Memory B cell (primary cell): ENCODE data around the gene CYB5R2.

Experiments
- ATAC-seq: fragments of 150-1000 bp; cut with Tn5 transposase; 2 replicates; pipeline ENCODE4 v1.10.0; 2021; ENCODE audit warnings: low read depth, mild to moderate bottlenecking, moderate library complexity
- DNase-seq, 2 donors: peaks; one replicate each; pipeline ENCODE4 v3.0.0; 2022; ENCODE audit warnings: low spot score in 2 of 2
- H3K27ac Mint-ChIP-seq: one replicate; pipeline ENCODE4 v1.8.0; 2022; ENCODE audit warnings: mild to moderate bottlenecking, moderate library complexity, mixed read lengths
- H3K27me3 Mint-ChIP-seq: one replicate; pipeline ENCODE4 v1.8.0; 2022; ENCODE audit warnings: mixed read lengths
- H3K36me3 Mint-ChIP-seq: one replicate; pipeline ENCODE4 v1.8.0; 2022; ENCODE audit warnings: mild to moderate bottlenecking, mixed read lengths
- H3K4me1 Mint-ChIP-seq: one replicate; pipeline ENCODE4 v1.8.0; 2022; ENCODE audit warnings: mixed read lengths
- H3K4me3 Mint-ChIP-seq: one replicate; pipeline ENCODE4 v1.8.0; 2022; ENCODE audit warnings: mild to moderate bottlenecking, moderate library complexity, mixed read lengths
- H3K9me3 Mint-ChIP-seq: one replicate; pipeline ENCODE4 v1.8.0; 2022; ENCODE audit warnings: mixed read lengths

Gene CYB5R2

DNA sequence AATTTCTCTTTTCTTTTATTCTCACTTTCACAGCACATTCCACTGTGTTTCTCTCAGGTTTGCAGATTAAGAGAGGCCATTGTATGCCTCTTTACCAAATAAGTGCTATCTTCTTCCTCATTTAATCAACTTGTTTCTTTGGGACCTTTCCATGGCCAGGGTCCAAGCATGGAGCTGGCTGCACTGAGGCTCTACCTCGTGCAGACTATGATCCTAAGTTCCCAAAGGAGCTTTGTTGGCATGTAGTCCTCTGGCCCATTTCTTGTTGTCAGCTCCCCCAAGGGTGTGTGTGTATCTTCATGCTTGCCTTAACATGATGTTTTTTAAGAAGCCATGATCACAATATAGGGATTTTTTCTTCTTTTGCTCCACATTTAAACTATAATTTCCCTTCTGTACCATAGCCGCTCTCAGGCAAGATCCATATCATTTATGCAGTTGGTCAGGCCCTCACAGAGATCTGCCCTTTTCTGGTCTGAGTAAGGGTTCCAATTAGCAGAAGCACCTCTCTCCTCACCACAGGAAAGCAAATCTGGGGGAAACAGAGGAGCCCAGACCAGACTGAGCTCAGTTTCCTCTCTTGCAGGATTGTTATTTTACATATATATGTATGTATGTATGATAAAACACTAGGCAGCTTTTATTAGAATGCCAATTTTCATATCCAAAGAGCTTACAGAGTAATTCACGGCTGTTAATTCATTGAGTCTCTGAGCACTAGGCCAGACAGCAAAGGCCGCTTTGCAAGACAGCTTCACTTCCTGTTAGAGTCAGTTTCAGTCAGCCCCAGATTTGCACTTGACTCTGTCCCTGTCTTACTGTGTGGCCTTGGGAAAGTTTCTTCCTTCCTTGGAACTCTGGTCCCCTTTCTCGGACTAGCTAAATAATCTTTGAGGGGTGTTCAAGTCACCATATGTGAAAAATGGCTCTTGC lies 34.3 kb downstream of the CYB5R2 start:
- Mint-ChIP-seq H3K27ac (peak overlapping the region; percentile 31), H3K4me1 (peaks cover 9% of the 10 kb centered on the region), H3K27me3 (no peaks in the 10 kb centered on the region), H3K9me3 (no peaks in the 10 kb centered on the region), H3K4me3 (no peak overlapping the region), H3K36me3 (peaks cover 48% of the 10 kb centered on the region)
- ATAC-seq, result no peak
- DNase-seq, result no peak

DNA sequence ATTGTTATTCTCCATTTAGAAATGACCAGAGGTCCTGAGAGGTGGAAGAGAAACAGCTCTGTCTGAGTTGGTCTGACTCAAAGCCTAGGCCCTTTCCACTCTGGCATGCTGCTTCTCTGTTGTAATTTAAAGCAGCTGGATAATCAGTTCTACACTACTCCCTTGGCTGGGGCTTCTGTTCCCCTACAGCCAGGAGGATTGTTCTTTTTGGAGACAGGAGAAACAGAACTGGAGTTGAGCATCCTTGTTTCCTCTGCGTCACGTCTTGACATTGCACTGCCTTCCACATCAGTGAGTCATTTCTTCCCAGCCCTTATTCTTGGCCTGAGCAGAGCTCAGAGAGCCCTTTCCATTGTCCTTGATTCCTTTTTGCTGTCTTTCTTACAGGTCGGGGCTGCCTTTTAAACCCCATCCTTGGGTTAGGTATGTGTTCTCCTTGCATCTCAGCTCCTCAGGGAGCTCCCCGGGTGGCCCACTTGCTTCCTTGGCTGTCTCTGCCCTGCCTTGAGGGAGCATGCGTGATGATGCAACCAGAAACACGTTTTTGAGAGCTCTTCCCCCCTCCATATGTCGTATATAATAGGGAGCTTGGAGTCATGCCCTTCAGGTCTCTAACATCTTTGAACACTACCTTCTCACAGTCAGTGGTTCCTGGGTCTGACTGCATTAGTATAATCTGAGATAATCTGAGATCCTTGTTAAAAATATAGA lies 35.7 kb downstream of the CYB5R2 start:
- DNase-seq, result no peak
- H3K4me1 Mint-ChIP-seq, result peaks cover 9% of the 10 kb centered on the region
- H3K4me3 Mint-ChIP-seq, result no peak overlapping the region
- no peak for ATAC-seq
- no peaks in the 10 kb centered on the region for H3K9me3 Mint-ChIP-seq
- peak overlapping the region; percentile 56 for H3K27ac Mint-ChIP-seq
- H3K27me3 Mint-ChIP-seq, result no peaks in the 10 kb centered on the region
- peaks cover 45% of the 10 kb centered on the region for H3K36me3 Mint-ChIP-seq

- Mint-ChIP-seq H3K4me1 (peaks cover 9% of the 10 kb centered on the region), H3K36me3 (peaks cover 49% of the 10 kb centered on the region), H3K27ac (peak overlapping the region; percentile 16), H3K27me3 (no peaks in the 10 kb centered on the region), H3K9me3 (no peaks in the 10 kb centered on the region), H3K4me3 (no peak overlapping the region)
- DNase-seq (no peak), ATAC-seq (no peak)
Measured at GRCh38 chr11:7636350-7636749, 37.0 kb downstream of the CYB5R2 start.

DNA sequence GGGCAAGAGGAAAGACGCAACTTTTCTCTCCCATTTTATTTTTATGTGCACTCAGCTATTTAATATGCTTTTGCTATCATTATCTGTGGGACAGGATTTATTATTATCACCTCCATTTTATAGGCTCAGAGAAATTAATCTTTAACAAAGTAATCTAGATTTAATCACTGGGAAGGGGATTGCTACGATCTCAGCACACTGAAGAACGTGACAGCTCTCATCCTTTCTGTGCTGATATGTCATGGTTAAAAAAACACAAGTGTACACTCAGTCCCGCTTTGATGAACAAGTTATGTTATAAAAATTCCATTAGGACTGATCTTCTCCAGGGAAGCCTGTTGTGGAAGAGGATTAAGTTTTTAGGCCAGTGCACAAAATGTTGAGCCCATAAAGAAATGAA lies 37.6 kb downstream of the CYB5R2 start:
- Mint-ChIP-seq H3K36me3 (peaks cover 48% of the 10 kb centered on the region), H3K9me3 (no peaks in the 10 kb centered on the region)
- no peak for ATAC-seq

DNA sequence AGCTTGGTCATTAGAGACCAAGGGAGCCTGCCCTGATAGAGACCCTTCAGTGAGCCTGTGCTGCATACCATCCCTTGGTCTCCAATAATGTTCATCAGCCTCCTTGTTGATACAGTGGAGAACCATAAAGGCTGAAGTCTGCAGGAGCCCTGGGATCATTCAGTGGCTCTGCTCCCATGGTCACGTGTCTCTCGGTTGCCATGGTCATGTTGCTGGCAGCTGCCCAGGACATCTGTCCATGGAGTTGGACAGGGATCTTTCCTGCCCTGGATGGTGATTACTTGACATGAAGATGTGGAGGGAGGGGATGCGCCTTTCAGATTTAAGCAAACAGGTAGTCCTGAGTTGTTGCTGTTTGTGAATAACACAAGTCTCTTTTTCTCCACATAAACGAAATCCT lies 38.2 kb downstream of the CYB5R2 start:
- no peak for ATAC-seq
- Mint-ChIP-seq H3K36me3 (peaks cover 46% of the 10 kb centered on the region), H3K27ac (no peak overlapping the region), H3K9me3 (no peaks in the 10 kb centered on the region), H3K27me3 (no peaks in the 10 kb centered on the region), H3K4me1 (peaks cover 9% of the 10 kb centered on the region), H3K4me3 (no peak overlapping the region)
- no peak for DNase-seq

More for the DNA sequence above, 37.6 kb downstream of the CYB5R2 start:
- no peak for DNase-seq
- Mint-ChIP-seq H3K27me3 (no peaks in the 10 kb centered on the region), H3K27ac (no peak overlapping the region), H3K4me1 (peaks cover 9% of the 10 kb centered on the region), H3K4me3 (no peak overlapping the region)

DNA sequence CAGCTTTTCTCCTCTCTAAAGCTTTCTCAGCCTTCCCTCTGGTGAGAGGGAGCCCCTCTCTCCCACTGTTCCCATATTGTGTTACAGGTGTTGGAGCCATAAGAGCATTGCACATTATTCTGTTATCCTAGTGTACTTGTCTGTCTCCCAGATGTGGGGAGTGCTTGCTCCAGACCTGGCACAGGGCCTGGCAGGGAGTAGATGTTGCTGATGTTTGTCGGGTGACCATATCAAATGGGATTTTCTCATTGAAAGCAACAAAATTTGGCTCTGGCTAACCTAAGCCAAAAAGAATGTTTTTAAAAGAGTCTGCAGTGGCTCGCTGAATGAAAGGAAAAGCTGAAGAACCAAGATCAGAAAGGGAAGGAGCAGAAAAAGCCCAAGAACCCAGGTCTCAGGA lies 41.1 kb downstream of the CYB5R2 start:
- no peaks in the 10 kb centered on the region for H3K9me3 Mint-ChIP-seq
- DNase-seq (no peak), ATAC-seq (no peak)
- no peak overlapping the region for H3K4me3 Mint-ChIP-seq
- H3K36me3 Mint-ChIP-seq, result peaks cover 45% of the 10 kb centered on the region
- no peaks in the 10 kb centered on the region for H3K4me1 Mint-ChIP-seq
- H3K27ac Mint-ChIP-seq, result peak overlapping the region; percentile 49
- H3K27me3 Mint-ChIP-seq, result no peaks in the 10 kb centered on the region

DNA sequence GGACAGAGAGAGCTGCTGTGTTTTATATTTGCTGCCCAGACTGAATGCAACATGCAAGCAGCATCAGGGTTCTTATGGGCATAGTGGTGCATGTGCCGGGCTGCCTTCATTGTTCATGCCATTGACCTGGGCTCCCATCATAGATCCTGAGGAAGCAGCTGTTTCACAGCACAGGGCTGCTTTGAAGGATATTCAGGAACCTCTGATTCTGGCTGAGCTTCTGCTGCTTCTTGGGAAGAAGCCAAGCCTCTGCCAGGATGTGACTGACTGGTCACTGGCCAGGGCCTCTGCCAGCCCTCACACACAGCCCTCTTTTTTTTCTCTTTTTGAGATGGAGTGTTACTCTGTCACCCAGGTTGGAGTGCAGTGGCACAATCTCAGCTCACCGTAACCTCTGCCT lies 43.3 kb downstream of the CYB5R2 start:
- DNase-seq (no peak), ATAC-seq (no peak)
- no peaks in the 10 kb centered on the region for H3K27me3 Mint-ChIP-seq
- H3K36me3 Mint-ChIP-seq, result peaks cover 53% of the 10 kb centered on the region
- no peaks in the 10 kb centered on the region for H3K9me3 Mint-ChIP-seq
- H3K4me3 Mint-ChIP-seq, result no peak overlapping the region
- H3K27ac Mint-ChIP-seq, result no peak overlapping the region
- no peaks in the 10 kb centered on the region for H3K4me1 Mint-ChIP-seq

- H3K27me3 Mint-ChIP-seq, result no peaks in the 10 kb centered on the region
- peaks cover 45% of the 10 kb centered on the region for H3K36me3 Mint-ChIP-seq
- DNase-seq (no peak), ATAC-seq (no peak)
- H3K4me3 Mint-ChIP-seq, result no peak overlapping the region
- no peaks in the 10 kb centered on the region for H3K4me1 Mint-ChIP-seq
- no peaks in the 10 kb centered on the region for H3K9me3 Mint-ChIP-seq
- no peak overlapping the region for H3K27ac Mint-ChIP-seq
Measured at GRCh38 chr11:7628660-7629059, 44.6 kb downstream of the CYB5R2 start.

DNA sequence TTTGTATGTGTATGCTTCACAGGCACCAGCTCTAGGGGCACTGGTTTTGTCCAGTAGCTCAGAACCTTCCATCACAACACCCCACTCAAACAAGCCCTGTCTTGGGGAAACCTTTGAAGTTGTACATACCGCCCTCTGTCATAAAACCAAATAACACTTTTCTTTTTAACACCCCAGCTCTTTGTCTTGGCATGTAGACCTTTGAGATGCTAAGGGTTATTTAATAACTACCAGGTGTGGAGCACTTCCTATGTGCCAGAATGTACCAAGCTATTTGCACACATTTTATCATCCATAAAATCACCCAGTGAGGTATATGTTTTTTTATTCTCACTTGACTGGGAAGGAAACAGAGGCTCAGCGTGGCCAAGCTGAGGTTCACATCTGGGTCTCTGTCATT lies 50.6 kb downstream of the CYB5R2 start:
- Mint-ChIP-seq H3K36me3 (peaks cover 37% of the 10 kb centered on the region), H3K4me1 (no peaks in the 10 kb centered on the region), H3K9me3 (no peaks in the 10 kb centered on the region), H3K27me3 (no peaks in the 10 kb centered on the region), H3K4me3 (no peak overlapping the region), H3K27ac (no peak overlapping the region)
- DNase-seq (no peak), ATAC-seq (no peak)

DNA sequence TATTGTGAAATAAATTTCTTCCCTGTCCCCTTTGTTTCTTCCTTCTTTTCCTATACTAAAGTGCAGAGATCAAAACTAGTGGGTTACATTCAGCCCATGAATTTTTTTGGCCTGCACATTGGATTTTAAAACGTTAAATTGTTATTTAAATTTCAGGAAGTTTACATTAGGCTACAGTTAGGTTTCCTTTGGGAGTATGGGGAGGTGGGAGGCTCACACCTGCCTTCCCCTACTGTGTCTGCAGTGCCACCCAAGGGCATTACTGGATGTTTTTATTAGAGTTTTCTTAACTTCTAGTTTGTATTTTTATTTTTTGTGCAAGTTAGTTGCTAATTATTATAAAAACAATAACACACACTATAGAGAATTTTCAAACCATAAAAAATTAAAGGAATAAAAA lies 51.7 kb downstream of the CYB5R2 start:
- ATAC-seq, result no peak
- Mint-ChIP-seq H3K27me3 (no peaks in the 10 kb centered on the region), H3K9me3 (no peaks in the 10 kb centered on the region)

GRCh38 chr11:7621090-7621489 lies 52.2 kb downstream of the CYB5R2 start:
- no peak for ATAC-seq
- no peaks in the 10 kb centered on the region for H3K9me3 Mint-ChIP-seq
- no peak for DNase-seq
- H3K27ac Mint-ChIP-seq, result no peak overlapping the region
- no peaks in the 10 kb centered on the region for H3K27me3 Mint-ChIP-seq
- H3K36me3 Mint-ChIP-seq, result peaks cover 40% of the 10 kb centered on the region
- H3K4me1 Mint-ChIP-seq, result no peaks in the 10 kb centered on the region
- H3K4me3 Mint-ChIP-seq, result no peak overlapping the region

More for the DNA sequence above, 51.7 kb downstream of the CYB5R2 start:
- H3K4me1 Mint-ChIP-seq, result no peaks in the 10 kb centered on the region
- H3K4me3 Mint-ChIP-seq, result no peak overlapping the region
- DNase-seq, result no peak
- H3K27ac Mint-ChIP-seq, result no peak overlapping the region
- peaks cover 39% of the 10 kb centered on the region for H3K36me3 Mint-ChIP-seq

GRCh38 chr11:7619322-7619721 lies 54.0 kb downstream of the CYB5R2 start:
- H3K27ac Mint-ChIP-seq, result no peak overlapping the region
- H3K4me3 Mint-ChIP-seq, result no peak overlapping the region
- DNase-seq (no peak), ATAC-seq (no peak)
- H3K36me3 Mint-ChIP-seq, result peaks cover 42% of the 10 kb centered on the region
- H3K27me3 Mint-ChIP-seq, result no peaks in the 10 kb centered on the region
- H3K9me3 Mint-ChIP-seq, result no peaks in the 10 kb centered on the region
- H3K4me1 Mint-ChIP-seq, result no peaks in the 10 kb centered on the region

GRCh38 chr11:7617032-7617431 lies 56.3 kb downstream of the CYB5R2 start:
- no peak overlapping the region for H3K4me3 Mint-ChIP-seq
- ATAC-seq (no peak), DNase-seq (no peak)
- H3K27ac Mint-ChIP-seq, result no peak overlapping the region
- H3K9me3 Mint-ChIP-seq, result no peaks in the 10 kb centered on the region
- no peaks in the 10 kb centered on the region for H3K4me1 Mint-ChIP-seq
- peaks cover 52% of the 10 kb centered on the region for H3K36me3 Mint-ChIP-seq
- H3K27me3 Mint-ChIP-seq, result no peaks in the 10 kb centered on the region
